Erythroblast (primary cell): Measurements from ENCODE around the gene DHX16.

Experiments
- GATA1 ChIP-seq: IDR thresholded peaks from 2 replicates; pipeline ENCODE4 v1.6.1; 2011; ENCODE audit warnings: low read depth, mild to moderate bottlenecking, control low read depth, low read length, moderate library complexity
- POLR2A ChIP-seq: IDR thresholded peaks from 2 replicates; pipeline ENCODE4 v1.6.1; 2011; ENCODE audit warnings: mild to moderate bottlenecking, low read length

DNA sequence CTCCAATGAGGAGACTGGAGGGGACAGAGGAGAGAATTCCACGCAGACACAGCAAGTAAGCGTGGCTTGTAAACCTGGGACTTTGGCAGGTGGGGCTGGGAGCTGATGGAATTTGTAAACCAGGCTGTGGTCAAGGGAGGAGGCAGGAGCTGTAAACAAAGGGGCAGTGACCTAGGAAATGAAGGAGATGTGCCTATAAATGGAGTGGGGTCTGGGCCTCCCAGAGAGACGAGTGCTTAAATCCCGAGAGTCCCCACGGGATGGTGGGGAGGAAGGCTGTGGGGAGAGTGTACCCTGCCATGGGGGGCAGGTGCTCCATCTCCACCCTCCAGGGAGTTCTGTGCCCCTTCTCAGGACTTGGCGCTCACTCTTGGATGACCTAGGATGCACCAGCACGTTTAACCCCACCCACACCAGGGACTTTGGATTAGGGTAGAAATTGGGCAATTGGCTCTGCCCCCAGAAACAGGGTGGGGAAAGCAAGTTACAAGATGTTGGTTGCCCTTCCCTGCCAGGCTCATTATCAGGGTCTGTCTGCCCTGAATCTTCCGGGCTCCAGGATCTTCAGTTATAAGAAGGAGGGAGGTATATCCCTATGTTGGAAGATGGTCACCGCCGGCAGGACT lies 4.0 kb upstream of the DHX16 start:
- TF ChIP-seq POLR2A (no peak), GATA1 (no peak)
